B cell (primary cell): Measurements from ENCODE around the gene LIMK1. TPM values are rescaled to one million over a fixed set of nuclear protein-coding genes. Genes with fewer than 3 reads are reported as not detected.
"Not testable (repeated sequence)": the region's sequence is repeated elsewhere in the genome, so short reads cannot be mapped to it uniquely, and the experiment has no call there.

Source experiments
- ATAC-seq: fragments of 200-7000 bp; cut with Tn5 transposase; one replicate; pipeline ENCODE4 v1.10.0; 2021; ENCODE audit warnings: low read depth, mild to moderate bottlenecking, moderate number of reproducible peaks, moderate library complexity
- CTCF ChIA-PET: fragments of 350-600 bp; sonication (Branson Sonifier 250); formaldehyde crosslinking; loops from one replicate; lab custom pipeline; 2021; ENCODE audit warnings: antibody characterized with exemption, inconsistent platforms; lab: Charles Lee
- POLR2A ChIA-PET: fragments of 350-600 bp; sonication (Branson Sonifier 250); formaldehyde crosslinking; loops from one replicate; lab custom pipeline; 2021; ENCODE audit warnings: antibody characterized with exemption; lab: Charles Lee
- DNase-seq: peaks from one replicate; pipeline ENCODE4 v3.0.0; 2013
- H2AFZ ChIP-seq: 2 replicates; pipeline ENCODE4 v1.6.1; 2012; ENCODE audit warnings: mild to moderate bottlenecking, low read depth, low read length; ENCODE audit not compliant: insufficient read depth, poor library complexity, severe bottlenecking
- H3K27ac ChIP-seq, 2 donors: 1 replicate in 1 of 2; 2 replicates in 1 of 2; pipeline ENCODE4 v1.5.1; 2012 to 2013; ENCODE audit warnings: low read length in 2 of 2, mild to moderate bottlenecking in 2 of 2, moderate library complexity in 1 of 2
- H3K27me3 ChIP-seq, 4 experiments: fragments of 200-600 bp in 1 of 4; sonication (generic) in 1 of 4; replicated peaks in 1 of 4; 1 replicate in 2 of 4; 2 replicates in 2 of 4; pipeline versions ENCODE4 v1.6.1 to v1.7.0; 2013 to 2016; ENCODE audit warnings: low read length in 3 of 4, mild to moderate bottlenecking in 2 of 4, mixed read lengths in 1 of 4, moderate library complexity in 1 of 4; ENCODE audit not compliant: insufficient read depth in 4 of 4, control insufficient read depth in 3 of 4; ENCODE audit errors: control extremely low read depth in 1 of 4
- H3K36me3 ChIP-seq, 2 experiments: replicated peaks in 1 of 2; 1 replicate in 1 of 2; 2 replicates in 1 of 2; pipeline versions ENCODE4 v1.6.1 to v1.7.1; 2013; ENCODE audit warnings: low read length in 1 of 2; ENCODE audit not compliant: insufficient read depth in 2 of 2, control insufficient read depth in 1 of 2; ENCODE audit errors: control extremely low read depth in 1 of 2, extremely low read depth in 1 of 2
- H3K4me1 ChIP-seq, 2 donors: fragments of 200-600 bp in 1 of 2; sonication (generic) in 1 of 2; 1 replicate in 1 of 2; 2 replicates in 1 of 2; pipeline versions ENCODE4 v1.5.1 to v1.6.1; 2013 to 2017; ENCODE audit warnings: low read length in 2 of 2; ENCODE audit not compliant: control insufficient read depth in 2 of 2, insufficient read depth in 2 of 2
- H3K4me2 ChIP-seq: replicated peaks from 2 replicates; pipeline ENCODE3; 2012; ENCODE audit warnings: mild to moderate bottlenecking, low read depth, low read length; ENCODE audit not compliant: poor library complexity, severe bottlenecking
- H3K4me3 ChIP-seq, 5 experiments: fragments of 200-600 bp in 1 of 5; sonication (generic) in 1 of 5; 1 replicate in 3 of 5; 2 replicates in 2 of 5; pipeline versions ENCODE4 v1.5.1 to v1.7.0; 2011 to 2016; ENCODE audit warnings: low read length in 4 of 5, mild to moderate bottlenecking in 4 of 5, low read depth in 2 of 5, control low read depth in 1 of 5, moderate library complexity in 1 of 5; ENCODE audit not compliant: insufficient read depth in 1 of 5; ENCODE audit errors: control extremely low read depth in 1 of 5, extremely low read depth in 1 of 5
- H3K79me2 ChIP-seq: fragments of 200-600 bp; sonication (generic); one replicate; pipeline ENCODE4 v1.6.0; 2016; ENCODE audit warnings: low read length; ENCODE audit not compliant: control insufficient read depth, insufficient read depth
- H3K9ac ChIP-seq: fragments of 200-600 bp; sonication (generic); 2 replicates; pipeline ENCODE4 v1.6.1; 2017; ENCODE audit warnings: mild to moderate bottlenecking, low read length, moderate library complexity
- H3K9me3 ChIP-seq, 3 donors: one replicate each; pipeline versions ENCODE4 v1.6.1 to v1.7.1; 2013; ENCODE audit warnings: low read length in 2 of 3; ENCODE audit not compliant: control insufficient read depth in 2 of 3, insufficient read depth in 1 of 3; ENCODE audit errors: control extremely low read depth in 1 of 3
- H4K20me1 ChIP-seq: 2 replicates; pipeline ENCODE4 v1.6.0; 2012; ENCODE audit warnings: mild to moderate bottlenecking, low read length; ENCODE audit not compliant: insufficient read depth, control insufficient read depth, poor library complexity, severe bottlenecking
- H3K27ac Mint-ChIP-seq: one replicate; pipeline ENCODE4 v1.8.0; 2021; ENCODE audit warnings: mixed read lengths
- H3K27me3 Mint-ChIP-seq: one replicate; pipeline ENCODE4 v1.8.0; 2021; ENCODE audit warnings: mixed read lengths
- H3K4me1 Mint-ChIP-seq: one replicate; pipeline ENCODE4 v1.8.0; 2021; ENCODE audit warnings: mixed read lengths
- H3K4me3 Mint-ChIP-seq: one replicate; pipeline ENCODE4 v1.8.0; 2021; ENCODE audit warnings: mixed read lengths
- H3K9me3 Mint-ChIP-seq: one replicate; pipeline ENCODE4 v1.8.0; 2022; ENCODE audit warnings: mixed read lengths; ENCODE audit not compliant: insufficient read depth
- EZH2 ChIP-seq: IDR thresholded peaks from 2 replicates; pipeline ENCODE4 v1.6.1; 2012; ENCODE audit warnings: borderline replicate concordance, low read depth, mild to moderate bottlenecking, moderate library complexity, low read length; ENCODE audit not compliant: insufficient read depth, poor library complexity, severe bottlenecking
- WGBS: methylation state at CpG from one replicate; pipeline ENCODE4 v1.1.5; 2013; ENCODE audit warnings: missing lambda C conversion rate; ENCODE audit not compliant: insufficient coverage; 5-methylcytosine and 5-hydroxymethylcytosine counted together
- intact Hi-C: fragments of 100-400 bp; cut with micrococcal nuclease; formaldehyde crosslinking; loops from one replicate; pipeline ENCODE4 v1.10.0; 2022
- polyA plus RNA-seq: library from polyadenylated mRNA; depleted of rRNA; stranded (reverse); fragments of >200 nt; gene quantifications from 2 replicates; pipeline ENCODE4 v1.2.3, GENCODE V29; 2012
- total RNA-seq, 2 donors: library from RNA; stranded (reverse); fragments of 120-200 nt in 1 of 2; gene quantifications; 1 replicate in 1 of 2; 2 replicates in 1 of 2; pipeline versions ENCODE4 v1.2.3 to v1.2.4, GENCODE V29; 2013 to 2022
- TF ChIP-seq, protein P1 (sequence below): fragments of 200-600 bp; IDR thresholded peaks from one replicate; pipeline ENCODE4 v1.8.0; 2022; ENCODE audit warnings: antibody characterized with exemption, mild to moderate bottlenecking

Gene LIMK1
- total and polyA plus RNA-seq, 2 donors (not counting 1 experiment from before 2014, with no cell fraction given) = 38.7 to 70.8 TPM

GRCh38 chr7:74121401-74122249 is 38.0 kb downstream of the LIMK1 start:
- Histone ChIP-seq H3K27ac (no peak overlapping the region), H3K4me1 (no peaks in the 10 kb centered on the region), H4K20me1 (no peaks in the 10 kb centered on the region), H3K27me3 (no peaks in the 10 kb centered on the region), H3K9me3 (peaks cover 0 to 3% (median 0%) of the 10 kb centered on the region in 3 donors), H3K36me3 (peaks cover 5 to 29% of the 10 kb centered on the region in 2 experiments), H3K4me2 (no peak overlapping the region), H2AFZ (no peak overlapping the region), H3K4me3 (no peak overlapping the region), H3K9ac (no peak overlapping the region), H3K79me2 (no peaks in the 10 kb centered on the region)
- intact Hi-C loops = no loop called here
- no peak overlapping the region for H3K4me3 Mint-ChIP-seq
- CTCF ChIA-PET = interaction anchor here (0.6 kb wide), 1 partner anchor 350 kb away, joined by 3 read pairs; no protein-coding TSS in a partner anchor
- no peak for TF ChIP-seq EZH2
- TF ChIP-seq, protein P1, sequence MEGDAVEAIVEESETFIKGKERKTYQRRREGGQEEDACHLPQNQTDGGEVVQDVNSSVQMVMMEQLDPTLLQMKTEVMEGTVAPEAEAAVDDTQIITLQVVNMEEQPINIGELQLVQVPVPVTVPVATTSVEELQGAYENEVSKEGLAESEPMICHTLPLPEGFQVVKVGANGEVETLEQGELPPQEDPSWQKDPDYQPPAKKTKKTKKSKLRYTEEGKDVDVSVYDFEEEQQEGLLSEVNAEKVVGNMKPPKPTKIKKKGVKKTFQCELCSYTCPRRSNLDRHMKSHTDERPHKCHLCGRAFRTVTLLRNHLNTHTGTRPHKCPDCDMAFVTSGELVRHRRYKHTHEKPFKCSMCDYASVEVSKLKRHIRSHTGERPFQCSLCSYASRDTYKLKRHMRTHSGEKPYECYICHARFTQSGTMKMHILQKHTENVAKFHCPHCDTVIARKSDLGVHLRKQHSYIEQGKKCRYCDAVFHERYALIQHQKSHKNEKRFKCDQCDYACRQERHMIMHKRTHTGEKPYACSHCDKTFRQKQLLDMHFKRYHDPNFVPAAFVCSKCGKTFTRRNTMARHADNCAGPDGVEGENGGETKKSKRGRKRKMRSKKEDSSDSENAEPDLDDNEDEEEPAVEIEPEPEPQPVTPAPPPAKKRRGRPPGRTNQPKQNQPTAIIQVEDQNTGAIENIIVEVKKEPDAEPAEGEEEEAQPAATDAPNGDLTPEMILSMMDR = no peak
- peaks cover 3% of the 10 kb centered on the region for H3K4me1 Mint-ChIP-seq
- peak overlapping the region; percentile 68 for H3K27ac Mint-ChIP-seq
- H3K9me3 Mint-ChIP-seq = no peaks in the 10 kb centered on the region
- ATAC-seq (peak; percentile 58), DNase-seq (no peak)
- 45% methylated on average over 24 of the region's 26 CpGs for WGBS
- POLR2A ChIA-PET = interaction anchor here (0.6 kb wide), 1 partner anchor 270 kb away, joined by 3 read pairs; no protein-coding TSS in a partner anchor
- H3K27me3 Mint-ChIP-seq = no peaks in the 10 kb centered on the region

DNA sequence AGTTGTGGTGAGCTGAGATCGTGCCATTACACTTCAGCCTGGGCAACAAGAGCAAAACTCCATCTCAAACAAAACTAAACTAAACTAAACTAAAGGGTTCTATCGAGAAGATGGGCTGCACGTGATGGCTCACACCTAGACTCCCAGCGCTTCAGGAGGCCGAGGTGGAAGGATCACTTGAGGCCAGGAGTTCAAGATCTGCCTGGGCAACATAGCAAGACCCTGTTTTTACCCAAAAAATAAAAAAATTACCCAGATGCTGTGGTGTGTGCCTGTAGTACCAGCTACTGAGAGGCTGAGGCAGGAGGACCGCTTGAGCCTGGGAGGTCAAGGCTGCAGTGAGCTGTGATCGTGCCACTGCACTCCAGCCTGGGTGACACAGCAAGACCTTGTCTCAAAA is 40.3 kb downstream of the LIMK1 start:
- CTCF ChIA-PET, H3K4me1 Mint-ChIP-seq: not testable (repeated sequence)

More for the DNA sequence above, 40.3 kb downstream of the LIMK1 start:
- H3K4me1 ChIP-seq, H3K27me3 ChIP-seq, DNase-seq, H3K9me3 ChIP-seq, H3K9me3 Mint-ChIP-seq, H3K9ac ChIP-seq, H3K27ac Mint-ChIP-seq, H3K4me3 Mint-ChIP-seq, H3K4me3 ChIP-seq, intact Hi-C loops, ATAC-seq, H3K27me3 Mint-ChIP-seq, H3K4me2 ChIP-seq, H2AFZ ChIP-seq, H3K79me2 ChIP-seq, H4K20me1 ChIP-seq, H3K27ac ChIP-seq: not testable (repeated sequence)
- WGBS = 92% methylated on average over 4 of the region's 7 CpGs
- POLR2A ChIA-PET = interaction anchor here (0.6 kb wide), 1 partner anchor 544 kb away, joined by 3 read pairs; no protein-coding TSS in a partner anchor
- H3K36me3 ChIP-seq = peaks cover 2 to 24% of the 10 kb centered on the region in 2 experiments
